Erythroblast (primary cell): Measurements from ENCODE around the gene HSF5.

Source experiments
- GATA1 ChIP-seq: IDR thresholded peaks from 2 replicates; pipeline ENCODE4 v1.6.1; 2011; ENCODE audit warnings: low read depth, mild to moderate bottlenecking, control low read depth, low read length, moderate library complexity
- POLR2A ChIP-seq: IDR thresholded peaks from 2 replicates; pipeline ENCODE4 v1.6.1; 2011; ENCODE audit warnings: mild to moderate bottlenecking, low read length

- TF ChIP-seq POLR2A = no peak
- no peak for TF ChIP-seq GATA1
Observed at GRCh38 chr17:58416396-58416795, 71.8 kb downstream of the HSF5 start.
